DND-41 (cell line): ENCODE measurements around the gene AP2A1.

Experiments used
- ATAC-seq: fragments of 200-7000 bp; cut with Tn5 transposase; 3 replicates; pipeline ENCODE4 v1.9.1; 2021; ENCODE audit warnings: low read depth; ENCODE audit not compliant: insufficient read depth
- DNase-seq: peaks from one replicate; pipeline ENCODE4 v3.0.0-alpha.2; 2020
- H2AFZ ChIP-seq: 2 replicates; pipeline ENCODE4 v1.6.0; 2012; ENCODE audit warnings: low read depth, low read length
- H3K27ac ChIP-seq: 2 replicates; pipeline ENCODE4 v1.5.1; 2012; ENCODE audit warnings: low read length, inconsistent platforms
- H3K27me3 ChIP-seq: fragments of 200-600 bp; sonication (generic); 2 replicates; pipeline ENCODE4 v1.6.0; 2012; ENCODE audit warnings: low read length, mild to moderate bottlenecking, inconsistent platforms; ENCODE audit not compliant: insufficient read depth, poor library complexity
- H3K36me3 ChIP-seq: 2 replicates; pipeline ENCODE4 v1.5.1; 2012; ENCODE audit warnings: low read length, inconsistent platforms; ENCODE audit not compliant: insufficient read depth
- H3K4me1 ChIP-seq: 2 replicates; pipeline ENCODE4 v1.5.1; 2012; ENCODE audit warnings: mild to moderate bottlenecking, low read length; ENCODE audit not compliant: insufficient read depth
- H3K4me2 ChIP-seq: 2 replicates; pipeline ENCODE4 v1.6.0; 2012; ENCODE audit warnings: mild to moderate bottlenecking, moderate library complexity, low read length, inconsistent platforms; ENCODE audit not compliant: insufficient read depth
- H3K4me3 ChIP-seq, 2 experiments: fragments of 200-600 bp in 1 of 2; shearing (Covaris generic) in 1 of 2; 2 replicates each; pipeline ENCODE4 v1.5.1; 2012 to 2016; ENCODE audit warnings: inconsistent platforms in 2 of 2, low read length in 2 of 2, mild to moderate bottlenecking in 2 of 2, low read depth in 1 of 2, moderate library complexity in 1 of 2
- H3K79me2 ChIP-seq: 2 replicates; pipeline ENCODE4 v1.6.0; 2012; ENCODE audit warnings: low read length, inconsistent platforms; ENCODE audit not compliant: insufficient read depth
- H3K9ac ChIP-seq: 2 replicates; pipeline ENCODE4 v1.6.0; 2012; ENCODE audit warnings: low read depth, mild to moderate bottlenecking, inconsistent platforms, low read length, moderate library complexity
- H3K9me3 ChIP-seq: 2 replicates; pipeline ENCODE4 v1.5.1; 2012; ENCODE audit warnings: low read length, moderate library complexity, mild to moderate bottlenecking, inconsistent platforms; ENCODE audit not compliant: insufficient read depth, severe bottlenecking
- H4K20me1 ChIP-seq: 2 replicates; pipeline ENCODE4 v1.6.0; 2012; ENCODE audit warnings: low read length; ENCODE audit not compliant: insufficient read depth
- EZH2 ChIP-seq: IDR thresholded peaks from 3 replicates; pipeline ENCODE4 v1.6.1; 2012; ENCODE audit warnings: borderline replicate concordance, low read depth, mild to moderate bottlenecking, moderate library complexity, low read length, inconsistent platforms; ENCODE audit not compliant: severe bottlenecking
- TF ChIP-seq, protein P1 (sequence below): IDR thresholded peaks from 2 replicates; pipeline ENCODE4 v1.5.1; 2012; ENCODE audit warnings: borderline replicate concordance, low read length, moderate library complexity, mild to moderate bottlenecking; ENCODE audit not compliant: poor library complexity, severe bottlenecking; ENCODE audit errors: extremely low read depth

Gene AP2A1

DNA sequence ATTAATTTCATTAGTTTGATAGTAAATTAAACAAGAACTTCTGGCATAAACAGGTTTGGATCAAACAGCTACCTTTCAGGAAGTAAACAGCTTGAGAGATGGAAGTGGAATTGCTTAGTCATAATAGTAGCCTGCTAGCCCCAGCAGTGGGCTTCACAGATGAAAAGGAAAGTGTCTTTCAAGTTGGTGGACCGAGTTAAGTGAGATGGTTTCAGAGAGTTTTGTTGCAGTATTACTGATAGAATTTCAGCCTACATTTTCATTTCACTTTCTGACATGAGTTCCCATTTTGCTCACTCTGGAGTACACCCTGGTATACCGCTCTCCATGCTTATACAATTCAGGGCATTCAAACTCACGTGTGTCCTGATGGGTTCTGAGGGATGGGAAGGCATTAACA, 82.1 kb downstream of the AP2A1 start:
- Histone ChIP-seq H3K4me3 (no peak overlapping the region), H3K79me2 (peaks cover 39% of the 10 kb centered on the region), H3K4me2 (no peak overlapping the region), H4K20me1 (peaks cover 18% of the 10 kb centered on the region), H3K4me1 (peaks cover 46% of the 10 kb centered on the region), H3K27me3 (no peaks in the 10 kb centered on the region), H3K9me3 (no peaks in the 10 kb centered on the region), H3K36me3 (peaks cover 17% of the 10 kb centered on the region), H3K9ac (no peak overlapping the region), H3K27ac (no peak overlapping the region), H2AFZ (no peak overlapping the region)
- DNase-seq (no peak), ATAC-seq (no peak)
- TF ChIP-seq EZH2, result no peak
- TF ChIP-seq, protein P1, sequence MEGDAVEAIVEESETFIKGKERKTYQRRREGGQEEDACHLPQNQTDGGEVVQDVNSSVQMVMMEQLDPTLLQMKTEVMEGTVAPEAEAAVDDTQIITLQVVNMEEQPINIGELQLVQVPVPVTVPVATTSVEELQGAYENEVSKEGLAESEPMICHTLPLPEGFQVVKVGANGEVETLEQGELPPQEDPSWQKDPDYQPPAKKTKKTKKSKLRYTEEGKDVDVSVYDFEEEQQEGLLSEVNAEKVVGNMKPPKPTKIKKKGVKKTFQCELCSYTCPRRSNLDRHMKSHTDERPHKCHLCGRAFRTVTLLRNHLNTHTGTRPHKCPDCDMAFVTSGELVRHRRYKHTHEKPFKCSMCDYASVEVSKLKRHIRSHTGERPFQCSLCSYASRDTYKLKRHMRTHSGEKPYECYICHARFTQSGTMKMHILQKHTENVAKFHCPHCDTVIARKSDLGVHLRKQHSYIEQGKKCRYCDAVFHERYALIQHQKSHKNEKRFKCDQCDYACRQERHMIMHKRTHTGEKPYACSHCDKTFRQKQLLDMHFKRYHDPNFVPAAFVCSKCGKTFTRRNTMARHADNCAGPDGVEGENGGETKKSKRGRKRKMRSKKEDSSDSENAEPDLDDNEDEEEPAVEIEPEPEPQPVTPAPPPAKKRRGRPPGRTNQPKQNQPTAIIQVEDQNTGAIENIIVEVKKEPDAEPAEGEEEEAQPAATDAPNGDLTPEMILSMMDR, result no peak

DNA sequence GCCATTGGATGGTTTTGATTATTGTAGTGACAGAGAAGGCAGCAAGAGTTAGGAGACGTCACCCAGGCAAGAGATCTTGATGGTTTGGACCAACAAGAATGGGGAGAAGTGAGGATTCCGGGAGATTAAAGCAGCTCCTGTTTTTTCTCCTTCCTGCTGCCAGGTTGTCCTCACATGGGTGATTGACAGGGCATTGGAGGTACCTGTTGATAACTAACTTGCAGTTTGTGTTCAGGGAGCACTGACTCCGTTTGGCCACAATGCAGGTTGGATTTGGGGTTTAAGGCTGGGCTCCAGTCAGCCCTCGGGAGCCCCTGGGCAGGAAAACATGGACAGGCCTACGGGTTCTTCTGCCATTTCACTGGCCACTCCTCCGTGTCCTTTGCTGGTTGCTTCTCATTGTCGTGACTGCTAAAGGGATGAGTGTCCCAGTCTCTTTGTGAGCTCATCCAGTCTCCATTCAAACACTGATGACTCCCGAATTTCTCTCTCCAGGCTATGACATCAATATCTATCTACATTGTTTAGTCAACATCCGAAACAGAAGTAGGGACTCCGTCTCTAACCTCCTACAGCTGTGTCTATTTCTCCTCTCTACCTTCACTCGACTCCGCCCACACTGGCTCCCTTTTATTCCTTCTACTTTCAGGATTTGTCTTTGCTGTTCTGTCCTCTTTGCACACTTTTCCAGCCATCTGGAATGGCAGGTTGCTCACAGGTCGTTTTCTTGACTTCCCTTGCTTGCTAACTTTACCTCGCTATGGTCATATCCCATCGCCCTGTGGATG, 82.8 kb downstream of the AP2A1 start:
- Histone ChIP-seq H3K4me1 (peaks cover 51% of the 10 kb centered on the region), H3K27me3 (no peaks in the 10 kb centered on the region), H3K4me2 (peak overlapping the region; percentile 82), H4K20me1 (peaks cover 25% of the 10 kb centered on the region), H3K9ac (peak overlapping the region; percentile 64), H3K9me3 (no peaks in the 10 kb centered on the region), H3K27ac (peak overlapping the region; percentile 80), H3K36me3 (peaks cover 24% of the 10 kb centered on the region), H3K79me2 (peaks cover 46% of the 10 kb centered on the region), H2AFZ (peak overlapping the region; percentile 75), H3K4me3 (peak overlapping the region in 1 of 2 experiments; percentile 70; a peak in 2 of 4 replicates)
- no peak for TF ChIP-seq EZH2
- TF ChIP-seq, protein P1, result no peak
- ATAC-seq, result no peak
- DNase-seq, result no peak

DNA sequence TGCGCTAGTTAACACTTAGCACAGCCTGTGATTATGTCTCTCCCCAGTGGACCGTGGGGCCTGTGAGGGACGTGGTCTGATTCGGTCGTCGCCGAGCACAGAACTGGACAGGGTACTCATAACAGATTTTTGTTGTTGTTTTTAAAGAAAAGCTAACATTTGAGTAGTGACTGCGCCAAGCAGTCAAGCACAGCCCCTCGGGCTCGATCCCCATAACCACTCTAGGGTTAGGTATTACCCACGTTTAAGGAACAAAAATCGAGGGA, 83.4 kb downstream of the AP2A1 start:
- Histone ChIP-seq H3K36me3 (peaks cover 29% of the 10 kb centered on the region), H3K4me2 (peak overlapping the region; percentile 82), H3K27ac (peak overlapping the region; percentile 80), H3K79me2 (peaks cover 51% of the 10 kb centered on the region), H4K20me1 (peaks cover 30% of the 10 kb centered on the region), H3K4me1 (peaks cover 51% of the 10 kb centered on the region), H2AFZ (peak overlapping the region; percentile 75), H3K9ac (peak overlapping the region; percentile 64), H3K9me3 (no peaks in the 10 kb centered on the region), H3K4me3 (peak overlapping the region; percentile 19 to 70; a peak in 3 of 4 replicates), H3K27me3 (no peaks in the 10 kb centered on the region)
- DNase-seq (no peak), ATAC-seq (peak; percentile 5; the same call in 2 of the 3 replicates)
- TF ChIP-seq, protein P1, result no peak
- no peak for TF ChIP-seq EZH2
